Measurements from ENCODE around the gene HOXD10.

HOXD10 gene

DNA sequence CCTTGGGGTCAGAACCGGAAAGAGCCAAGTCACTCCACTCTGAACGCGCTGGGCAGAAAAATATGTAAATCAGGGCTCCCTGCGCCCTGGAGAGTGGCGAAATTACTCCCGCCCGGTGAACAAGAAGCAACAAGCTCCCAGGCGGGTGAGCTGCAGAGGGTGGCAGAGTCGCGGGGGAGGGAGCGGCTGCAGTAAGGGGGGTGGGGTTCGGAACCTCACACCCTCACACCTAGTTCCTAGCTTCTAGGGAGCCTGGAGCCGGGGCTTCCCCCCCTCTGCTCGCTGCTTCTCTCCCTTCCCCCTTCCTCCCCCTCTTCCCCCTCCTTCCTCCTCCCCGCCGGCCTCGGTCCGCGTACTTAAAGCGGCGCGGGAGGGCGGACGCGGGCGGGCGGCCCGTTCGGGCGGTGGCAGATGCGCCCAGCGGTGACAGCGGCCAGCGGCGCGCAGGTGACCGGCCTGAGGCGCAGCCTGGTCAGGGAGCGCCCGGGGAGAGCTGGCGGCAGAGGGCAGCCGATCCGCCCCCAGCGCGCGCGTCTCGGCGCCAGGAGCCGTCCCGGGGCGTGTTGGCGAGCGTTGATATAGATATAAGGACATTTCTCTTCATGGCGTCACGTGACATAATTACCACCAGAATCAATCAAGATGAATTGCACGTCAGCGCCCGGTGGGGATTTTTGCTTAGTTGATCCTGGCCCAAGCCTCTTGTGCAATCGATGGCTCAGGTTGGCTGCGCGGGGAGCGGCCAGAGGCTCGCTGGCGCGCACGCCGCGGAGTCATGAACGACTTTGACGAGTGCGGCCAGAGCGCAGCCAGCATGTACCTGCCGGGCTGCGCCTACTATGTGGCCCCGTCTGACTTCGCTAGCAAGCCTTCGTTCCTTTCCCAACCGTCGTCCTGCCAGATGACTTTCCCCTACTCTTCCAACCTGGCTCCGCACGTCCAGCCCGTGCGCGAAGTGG is 9.7 kb upstream of the HOXD10 start, which contains the start of gene HOXD11:
TSS of gene HOXD11 (plus strand) at position 700 of the 959 bp plus-strand sequence. CDS start at position 776, 76 bp downstream.
- DNase-seq (ENCODE audit: low read depth, low spot score), result no peak

DNA sequence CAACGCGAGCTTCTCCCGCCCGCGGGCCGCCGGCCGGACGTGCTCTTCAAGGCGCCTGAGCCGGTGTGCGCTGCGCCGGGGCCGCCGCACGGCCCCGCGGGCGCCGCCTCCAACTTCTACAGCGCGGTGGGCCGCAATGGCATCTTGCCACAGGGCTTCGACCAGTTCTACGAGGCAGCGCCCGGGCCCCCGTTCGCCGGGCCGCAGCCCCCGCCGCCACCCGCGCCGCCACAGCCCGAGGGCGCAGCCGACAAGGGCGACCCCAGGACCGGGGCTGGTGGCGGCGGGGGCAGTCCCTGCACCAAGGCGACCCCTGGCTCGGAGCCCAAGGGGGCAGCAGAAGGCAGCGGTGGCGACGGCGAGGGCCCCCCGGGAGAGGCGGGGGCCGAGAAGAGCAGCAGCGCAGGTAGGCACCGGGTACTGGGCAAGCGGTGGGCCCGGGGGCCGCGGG is 8.8 kb upstream of the HOXD10 start:
- no peak for DNase-seq (ENCODE audit: low read depth, low spot score)

DNA sequence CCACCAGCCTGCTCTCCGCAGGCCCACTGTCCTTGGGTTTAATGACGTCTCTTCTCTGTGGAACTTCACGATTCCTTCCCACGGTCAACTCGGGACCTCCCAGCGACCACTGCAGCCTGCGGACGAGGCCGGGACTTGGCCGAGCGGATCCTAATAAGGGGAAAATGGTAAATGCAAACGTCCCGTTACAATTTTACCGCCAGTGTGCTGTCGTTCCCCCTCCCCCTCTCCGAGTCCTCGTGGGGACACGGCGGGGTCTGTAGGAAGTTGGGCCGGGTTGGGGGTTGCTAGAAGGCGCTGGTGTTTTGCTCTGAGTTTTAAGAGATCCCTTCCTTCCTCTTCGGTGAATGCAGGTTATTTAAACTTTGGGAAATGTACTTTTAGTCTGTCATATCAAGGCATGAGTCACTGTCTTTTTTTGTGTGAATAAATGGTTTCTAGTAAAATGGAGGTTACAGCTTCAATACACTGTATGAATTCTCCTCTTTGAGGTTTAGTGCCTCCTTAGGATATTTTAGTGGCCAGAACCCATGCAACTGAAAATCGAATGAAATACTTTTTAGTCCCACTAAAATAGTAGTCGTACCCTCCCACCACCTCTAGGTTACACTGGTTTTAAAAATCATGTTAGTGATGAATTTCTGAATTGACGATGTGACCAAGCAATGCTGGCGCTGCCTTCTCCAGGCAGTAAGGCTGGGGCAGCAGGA is 7.2 kb upstream of the HOXD10 start:
- DNase-seq (ENCODE audit: low read depth, low spot score), result no peak

DNA sequence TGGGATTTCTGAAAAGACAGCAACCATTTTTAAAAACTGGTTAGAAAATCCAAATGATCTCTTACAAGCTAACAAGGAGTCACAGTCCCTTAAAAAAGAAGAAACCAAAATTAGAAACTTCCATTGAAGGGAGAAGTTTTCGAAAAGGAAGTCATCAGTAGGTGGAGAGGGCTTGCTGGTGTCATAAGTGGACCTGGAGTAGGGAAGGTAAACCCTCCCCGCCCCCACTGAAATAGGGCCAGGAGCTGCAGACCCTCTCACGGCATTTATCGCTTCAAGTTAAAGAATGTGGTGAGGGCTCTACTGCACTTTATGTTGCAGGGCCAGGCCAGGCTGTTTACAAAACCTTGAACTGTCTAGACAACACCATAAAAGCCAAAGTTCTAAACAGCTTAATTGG is 6.6 kb upstream of the HOXD10 start:
- DNase-seq (ENCODE audit: low read depth, low spot score), result no peak

DNA sequence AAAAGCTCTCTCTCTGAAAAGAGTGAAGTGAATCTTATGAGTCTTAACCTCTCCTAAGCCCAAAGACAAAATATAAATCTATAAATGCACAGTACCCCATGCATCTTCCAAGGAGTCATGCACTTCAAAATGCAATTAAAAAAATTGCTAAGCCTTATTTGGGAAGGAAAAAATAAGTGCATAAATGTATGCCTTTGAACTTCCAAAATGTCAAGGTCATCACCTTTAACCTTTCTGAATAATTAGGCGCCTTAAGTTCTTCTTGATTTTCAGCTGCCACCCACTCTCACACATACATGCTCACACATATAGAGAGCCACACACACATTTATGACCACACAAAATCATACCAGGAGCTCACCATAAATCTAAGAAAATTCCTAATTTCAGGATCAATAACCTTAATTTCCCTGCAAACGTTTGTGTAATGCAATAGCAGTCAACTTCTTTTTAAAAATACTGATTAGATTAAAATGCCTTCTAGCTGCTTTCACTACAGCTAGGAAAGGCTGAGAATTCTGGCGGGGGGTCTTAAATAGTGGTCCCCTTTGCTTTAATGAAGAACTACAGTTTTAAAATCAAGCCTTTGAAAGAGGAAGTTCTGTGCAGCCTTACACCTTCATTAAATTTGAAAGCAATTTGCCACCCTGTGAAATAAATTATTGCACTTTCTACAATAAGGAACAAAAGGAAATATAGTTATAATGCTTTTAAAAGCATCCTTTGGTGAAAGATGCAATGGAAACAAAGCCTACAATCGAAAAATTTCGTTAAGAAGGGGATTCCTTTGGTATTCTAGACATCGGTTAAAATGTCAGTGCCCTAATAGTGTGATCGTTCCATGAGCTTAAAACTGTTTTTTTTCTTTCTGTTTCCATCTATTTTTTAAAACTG is 5.9 kb upstream of the HOXD10 start:
- no peak for DNase-seq (ENCODE audit: low read depth, low spot score)

DNA sequence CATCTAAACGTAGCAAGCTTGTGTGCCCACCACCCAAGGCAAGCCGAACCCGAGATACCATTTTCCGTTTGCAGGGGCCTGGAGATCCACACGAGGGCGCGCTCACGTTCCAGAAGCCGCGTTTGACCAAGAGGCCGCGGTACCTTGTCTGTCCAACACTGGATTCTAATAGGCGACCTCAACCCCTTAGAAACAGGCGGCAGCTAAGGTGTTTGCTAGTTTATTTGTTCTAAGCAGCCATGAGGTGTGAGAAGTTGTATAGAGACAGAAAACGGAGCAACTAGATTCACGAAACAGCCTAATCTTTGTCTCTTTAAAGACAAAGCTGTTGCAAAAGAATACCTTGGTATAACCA is 5.3 kb upstream of the HOXD10 start:
- DNase-seq (ENCODE audit: low read depth, low spot score), result no peak

DNA sequence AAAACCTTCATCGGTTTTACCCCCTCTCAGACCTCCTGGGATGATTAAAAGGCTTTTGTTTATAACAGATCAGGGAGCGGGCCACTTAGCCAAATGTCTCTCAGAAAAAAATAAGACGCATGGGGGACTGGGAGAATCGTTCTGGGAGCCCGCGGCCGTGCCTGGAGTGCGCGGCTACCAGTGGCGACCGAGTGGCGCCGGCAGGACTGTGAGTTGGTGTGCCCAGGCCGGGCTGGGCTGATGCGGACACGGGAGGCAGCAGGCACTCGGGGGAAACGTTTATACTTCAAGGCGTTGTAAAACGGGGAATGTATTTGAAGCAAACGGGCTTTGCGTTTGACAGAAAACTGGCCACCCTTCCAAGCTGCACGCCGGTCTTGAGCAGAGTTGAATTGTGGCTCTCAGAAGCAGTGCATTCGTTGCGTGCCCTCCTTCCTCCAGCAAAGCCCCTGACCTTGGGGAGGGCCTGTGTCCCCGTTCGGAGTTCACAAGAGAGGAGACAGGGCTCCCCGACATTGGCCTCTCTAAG is 4.7 kb upstream of the HOXD10 start:
- no peak for DNase-seq (ENCODE audit: low read depth, low spot score)

DNA sequence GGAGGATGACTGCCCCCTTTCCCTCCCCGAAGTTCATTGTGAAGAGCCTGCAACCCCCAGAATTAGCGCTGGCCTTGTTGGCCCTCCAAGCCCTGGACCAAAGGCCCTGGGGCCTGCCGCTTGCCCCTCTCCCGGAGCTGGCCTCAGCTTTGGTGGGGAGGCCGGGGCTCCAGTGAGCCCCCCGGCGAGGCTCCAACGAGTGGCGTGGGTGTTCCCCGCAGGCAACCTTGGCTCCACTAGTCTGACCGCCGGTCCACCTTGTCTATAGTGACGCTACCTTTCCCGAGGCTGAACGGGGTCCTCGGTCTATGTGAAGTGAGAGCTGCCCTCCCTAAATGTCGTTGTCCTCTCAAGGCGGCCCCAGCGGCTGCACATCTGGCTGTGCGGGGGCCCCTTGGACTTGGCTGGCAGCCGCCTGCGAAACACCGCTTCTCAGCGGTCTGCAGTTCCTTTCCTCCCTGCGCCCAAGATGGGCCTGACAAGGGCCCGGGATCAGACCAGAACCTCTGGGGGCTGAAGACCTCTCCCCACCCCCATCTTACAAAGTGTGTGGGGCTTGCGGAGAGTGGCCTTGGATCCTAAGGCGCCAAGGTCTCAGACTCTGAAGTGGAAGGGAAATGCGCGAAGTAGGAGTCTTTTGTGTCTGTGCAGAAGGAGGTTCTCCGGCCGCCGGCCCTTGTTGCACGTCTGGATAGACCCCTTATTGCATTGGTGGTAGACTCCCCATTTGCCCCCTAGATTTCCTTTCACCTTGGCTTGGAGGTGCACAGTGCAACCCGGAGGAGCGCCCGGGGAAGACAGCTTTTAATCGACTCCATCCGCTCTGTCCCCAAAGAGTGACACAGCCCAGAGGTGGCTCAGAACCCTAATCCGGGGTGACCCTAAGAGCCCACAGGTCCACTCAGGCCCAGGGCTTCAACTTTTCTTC is 3.9 kb upstream of the HOXD10 start:
- no peak for DNase-seq (ENCODE audit: low read depth, low spot score)

DNA sequence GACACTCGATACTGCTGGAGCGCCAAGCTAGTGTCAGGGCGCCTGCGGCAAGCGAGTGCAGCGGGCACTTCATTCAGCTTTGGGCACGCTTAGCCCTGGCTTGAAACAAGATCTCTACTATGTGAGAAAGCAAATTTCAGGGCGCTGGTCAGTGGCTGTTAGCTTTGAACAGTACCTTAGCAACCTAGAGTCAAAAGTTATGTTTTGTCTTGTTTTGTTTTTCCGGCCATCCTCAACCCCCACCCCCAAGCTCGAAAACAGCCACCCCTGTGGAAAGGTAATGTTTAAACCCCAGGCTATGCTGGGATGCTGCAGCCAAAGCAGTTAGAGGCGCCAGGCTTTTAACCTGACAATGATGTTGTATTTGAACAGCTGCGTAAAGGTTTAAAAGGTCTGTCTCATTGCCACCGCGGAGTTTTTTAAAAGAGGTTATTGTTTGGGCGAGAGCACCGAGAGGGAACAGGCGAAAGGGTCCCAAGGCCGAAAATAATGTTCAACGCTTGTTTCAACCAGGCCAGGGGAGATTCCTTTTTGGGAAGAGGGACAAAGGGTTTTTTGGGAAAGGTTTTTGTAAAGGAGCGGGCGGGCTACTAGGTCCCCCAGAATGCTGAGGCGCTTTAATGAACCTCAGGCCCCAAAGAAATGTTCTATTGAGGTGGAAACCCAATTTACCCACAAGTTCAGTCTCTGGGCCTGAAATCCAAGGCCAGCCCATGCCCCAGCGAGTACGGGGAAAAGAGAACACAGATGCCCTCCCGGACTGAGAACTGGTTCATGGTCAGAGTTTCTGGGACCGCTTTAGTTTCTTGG is 2.3 kb upstream of the HOXD10 start:
- DNase-seq (ENCODE audit: low read depth, low spot score), result no peak

DNA sequence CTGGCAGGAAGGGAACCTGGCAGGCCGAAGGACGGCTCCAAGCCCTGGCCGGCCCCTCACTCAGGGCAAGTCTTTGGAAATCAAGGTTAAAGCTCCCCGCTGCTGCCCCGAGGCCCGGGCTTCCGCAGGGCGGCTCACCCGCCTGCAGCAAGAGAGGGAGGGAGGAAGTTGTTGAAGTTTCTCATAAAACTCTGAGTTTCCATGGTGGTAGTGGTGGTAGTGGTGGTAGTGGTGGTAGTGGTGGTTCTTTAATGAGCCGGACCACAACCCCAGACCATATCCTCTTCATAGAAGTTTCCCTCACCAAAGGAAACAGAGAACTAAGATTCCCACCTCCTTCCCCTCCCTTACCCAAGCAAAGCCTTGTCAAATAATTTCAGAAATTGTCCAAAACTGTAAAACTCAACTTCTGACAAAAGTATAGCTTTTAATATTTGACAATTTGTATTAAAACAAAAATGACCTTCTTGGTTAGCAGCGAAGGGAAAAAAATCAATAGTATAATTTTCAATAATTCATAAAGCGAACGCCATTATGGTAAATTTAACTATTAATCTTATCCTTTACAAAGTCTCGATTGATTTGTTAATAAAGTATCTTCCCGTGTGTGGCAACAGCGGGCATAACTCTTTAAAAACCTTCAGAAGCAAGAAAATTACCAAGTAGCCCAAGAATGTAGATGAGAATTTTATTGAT is 1.5 kb upstream of the HOXD10 start:
- no peak for DNase-seq (ENCODE audit: low read depth, low spot score)

DNA sequence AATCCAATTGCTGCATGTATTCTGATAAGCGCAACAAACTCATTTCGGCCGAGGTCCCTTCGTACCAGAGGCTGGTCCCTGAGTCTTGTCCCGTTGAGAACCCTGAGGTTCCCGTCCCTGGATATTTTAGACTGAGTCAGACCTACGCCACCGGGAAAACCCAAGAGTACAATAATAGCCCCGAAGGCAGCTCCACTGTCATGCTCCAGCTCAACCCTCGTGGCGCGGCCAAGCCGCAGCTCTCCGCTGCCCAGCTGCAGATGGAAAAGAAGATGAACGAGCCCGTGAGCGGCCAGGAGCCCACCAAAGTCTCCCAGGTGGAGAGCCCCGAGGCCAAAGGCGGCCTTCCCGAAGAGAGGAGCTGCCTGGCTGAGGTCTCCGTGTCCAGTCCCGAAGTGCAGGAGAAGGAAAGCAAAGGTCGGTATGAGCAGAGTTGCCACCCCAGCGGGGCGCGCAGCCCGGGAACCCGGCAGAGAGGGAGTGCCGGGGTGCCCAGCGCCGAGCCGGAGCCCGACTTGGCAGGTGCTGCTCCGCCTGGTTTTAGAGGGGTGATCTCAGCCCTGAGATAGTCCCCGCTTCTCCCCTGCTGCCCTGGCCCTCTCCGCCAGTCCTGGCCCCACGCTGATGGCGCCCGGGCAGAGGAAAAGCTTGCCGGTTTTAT is 714 bp downstream of the HOXD10 start:
- no peak for DNase-seq (ENCODE audit: low read depth, low spot score)

DNA sequence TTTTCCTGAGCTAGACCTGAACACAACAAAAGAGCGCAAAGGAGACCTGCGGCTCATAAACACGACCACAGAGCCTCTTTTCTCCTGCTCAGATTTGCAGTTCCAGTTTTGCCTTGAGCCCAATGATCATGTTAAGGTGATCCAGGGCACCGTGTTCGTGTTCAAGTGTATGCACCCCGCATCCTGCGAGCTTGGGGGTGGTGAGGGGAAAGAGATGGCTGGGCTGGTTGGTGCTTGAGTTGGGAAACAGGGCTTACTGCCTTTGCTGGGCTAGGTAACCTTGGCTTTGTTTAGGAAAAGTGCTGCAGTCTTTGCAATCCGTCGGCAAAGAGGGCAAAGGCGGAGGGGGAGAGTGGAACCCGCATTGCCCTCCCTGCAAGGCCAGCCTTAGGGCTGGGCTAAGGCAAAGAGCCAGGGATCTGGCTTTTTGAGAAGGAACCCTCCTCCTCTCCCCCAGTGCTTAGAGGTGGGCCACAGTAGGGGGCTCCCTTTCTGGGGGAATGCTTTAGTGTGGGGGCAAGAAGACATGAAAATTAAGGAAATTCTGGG is 1.3 kb downstream of the HOXD10 start:
- DNase-seq (ENCODE audit: low read depth, low spot score), result no peak

DNA sequence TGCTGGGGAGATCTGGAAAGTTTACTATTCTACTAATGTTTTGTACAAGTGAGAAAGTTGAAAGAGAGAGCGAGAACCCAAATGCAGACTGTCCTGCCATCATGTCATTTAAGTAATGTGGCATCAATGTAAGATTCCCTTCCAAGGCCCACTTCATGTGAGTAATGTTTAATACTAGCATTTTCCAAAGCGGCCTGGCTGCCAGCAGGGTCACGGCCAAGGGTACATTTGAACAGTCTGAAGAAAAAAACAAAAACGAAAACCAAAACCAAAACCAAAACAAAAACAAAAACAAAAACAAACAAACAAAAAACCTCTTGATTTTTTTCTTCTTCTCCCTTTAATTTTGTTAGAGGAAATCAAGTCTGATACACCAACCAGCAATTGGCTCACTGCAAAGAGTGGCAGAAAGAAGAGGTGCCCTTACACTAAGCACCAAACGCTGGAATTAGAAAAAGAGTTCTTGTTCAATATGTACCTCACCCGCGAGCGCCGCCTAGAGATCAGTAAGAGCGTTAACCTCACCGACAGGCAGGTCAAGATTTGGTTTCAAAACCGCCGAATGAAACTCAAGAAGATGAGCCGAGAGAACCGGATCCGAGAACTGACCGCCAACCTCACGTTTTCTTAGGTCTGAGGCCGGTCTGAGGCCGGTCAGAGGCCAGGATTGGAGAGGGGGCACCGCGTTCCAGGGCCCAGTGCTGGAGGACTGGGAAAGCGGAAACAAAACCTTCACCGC is 2.2 kb downstream of the HOXD10 start:
- DNase-seq (ENCODE audit: low read depth, low spot score), result no peak

DNA sequence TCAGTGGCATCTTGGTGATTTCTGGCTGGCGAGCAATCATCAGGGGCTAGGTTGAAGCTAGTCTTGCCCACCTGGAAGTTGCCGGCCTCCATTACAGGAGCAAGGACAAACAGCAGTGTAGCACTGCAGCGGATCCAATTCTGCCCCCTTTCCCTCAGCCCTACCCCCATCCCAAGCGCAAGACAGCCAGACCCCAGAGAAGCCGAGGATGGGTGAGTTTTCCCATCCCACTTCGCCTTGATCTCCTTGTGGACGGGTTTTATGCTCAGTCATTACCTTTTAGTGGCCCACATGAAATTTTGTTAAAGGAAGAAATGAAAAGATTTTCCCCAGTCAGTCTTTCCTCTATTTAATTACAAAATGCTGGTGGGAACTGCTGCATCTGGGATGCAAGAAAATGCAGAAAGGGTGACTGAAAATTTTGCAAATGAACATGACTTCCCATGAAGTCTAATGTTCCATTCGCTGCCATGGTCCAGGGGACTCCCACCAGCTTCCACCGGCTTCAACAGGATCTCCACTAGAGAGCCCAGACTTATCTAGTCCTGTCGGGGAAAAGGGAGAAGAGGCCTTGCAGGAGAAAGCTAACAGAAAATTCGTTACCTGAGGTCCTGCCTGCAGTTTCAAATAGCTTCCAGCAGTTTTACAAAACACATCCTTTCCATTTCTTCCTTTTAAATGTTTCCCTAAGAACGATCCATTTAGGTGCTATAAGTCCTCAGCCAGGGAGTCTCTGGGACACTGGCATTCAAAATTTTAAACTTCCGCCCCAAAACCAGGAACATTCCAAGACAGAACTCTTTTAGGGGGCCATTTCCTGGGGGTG is 4.0 kb downstream of the HOXD10 start:
- DNase-seq (ENCODE audit: low read depth, low spot score), result no peak

DNA sequence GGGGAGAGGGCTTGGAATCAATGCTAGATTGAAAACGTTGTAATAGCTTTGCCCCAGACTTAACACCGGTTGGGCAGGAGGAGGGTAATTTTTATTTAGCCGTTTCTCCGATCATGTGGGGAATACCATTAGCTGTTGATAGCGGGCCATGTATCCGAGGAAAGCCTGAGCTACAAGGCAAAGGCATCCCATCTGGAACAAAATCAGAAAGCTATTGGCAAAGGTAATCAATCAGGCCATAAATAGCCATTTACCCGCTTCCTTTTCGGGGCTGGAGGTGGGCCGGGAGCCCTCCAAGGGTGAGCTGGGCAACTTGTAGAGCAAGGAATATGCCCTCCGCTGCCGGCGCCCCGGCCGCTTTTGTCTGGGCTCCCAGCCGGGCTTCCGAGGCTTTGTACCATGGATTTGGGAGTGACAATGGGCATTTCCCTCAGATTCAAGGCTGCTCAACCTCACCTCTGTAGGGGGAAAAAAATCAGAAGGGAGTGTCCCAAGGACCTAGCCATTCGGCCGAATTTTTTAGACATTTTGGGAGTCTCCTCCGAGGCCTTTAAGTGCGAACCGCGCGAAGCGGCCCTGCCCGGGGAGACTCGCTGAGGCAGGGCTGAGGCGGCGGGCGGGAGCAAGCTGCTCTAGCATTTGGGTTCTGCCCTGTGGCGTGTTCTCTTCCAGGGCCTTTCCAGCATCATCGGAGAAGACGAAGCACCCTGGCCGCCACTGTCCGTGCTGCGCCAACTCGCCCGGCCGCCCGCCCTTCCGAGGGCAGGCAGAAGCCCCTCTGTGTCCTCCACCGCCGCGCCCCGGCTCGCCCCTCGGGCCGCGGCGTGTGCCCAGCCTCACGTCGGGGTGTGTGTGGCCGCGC is 4.8 kb downstream of the HOXD10 start:
- no peak for DNase-seq (ENCODE audit: low read depth, low spot score)

Measured in smooth muscle cell of the brain vasculature (primary cell).